Dermis blood vessel endothelial cell (primary cell): ENCODE data around the gene PRRX2. TPM values are rescaled to one million over a fixed set of nuclear protein-coding genes. Genes with fewer than 3 reads are reported as not detected.
"Not testable (repeated sequence)": the region's sequence is repeated elsewhere in the genome, so short reads cannot be mapped to it uniquely, and the experiment has no call there.

Experiments used
- DNase-seq: peaks from one replicate; pipeline ENCODE4 v3.0.0; 2010
- total RNA-seq: library from RNA; depleted of rRNA; stranded (reverse); fragments of >200 nt; gene quantifications from 2 replicates; pipeline ENCODE4 v1.2.3, GENCODE V29; 2014

Gene PRRX2
- total RNA-seq, 1 donor from 2014 or later: 1.2 TPM

DNA sequence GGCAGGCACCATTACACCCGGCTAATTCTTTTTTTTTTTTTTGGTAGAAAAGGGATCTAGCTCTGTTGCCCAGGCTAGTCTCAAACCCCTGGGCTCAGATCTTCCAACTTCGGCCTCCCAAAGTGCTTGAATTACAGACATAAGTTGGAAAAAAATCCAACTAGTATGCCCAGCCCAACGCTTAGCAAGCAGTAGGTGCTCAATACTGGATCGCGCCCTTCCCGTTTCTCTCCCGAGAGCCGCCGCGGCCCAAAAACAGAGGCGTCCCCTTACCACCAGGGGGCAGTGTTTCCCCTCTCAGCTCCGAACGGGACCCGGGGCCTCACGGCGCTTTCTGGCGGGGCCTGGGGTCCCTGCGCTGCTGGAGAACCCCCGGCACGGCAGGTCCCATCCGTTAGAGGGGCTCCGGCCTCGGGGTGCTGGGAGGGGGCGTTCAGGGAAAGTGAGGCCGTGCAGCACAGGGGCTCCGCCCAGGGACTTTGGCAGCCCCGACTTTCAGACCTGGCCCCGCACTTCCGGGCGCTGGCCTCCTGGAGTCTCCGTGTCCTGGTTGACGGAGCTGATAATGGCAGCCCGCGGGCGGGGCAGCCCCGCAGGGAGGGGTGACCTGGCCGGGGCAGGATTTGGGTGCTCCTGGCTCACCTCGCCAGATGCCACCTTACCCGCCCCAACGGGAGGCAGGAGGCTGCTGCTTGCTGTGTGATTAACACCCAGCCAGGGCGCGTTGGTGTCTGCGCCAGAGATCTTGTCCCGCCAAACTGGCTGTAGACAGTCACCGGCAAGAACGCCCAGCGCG, 72.2 kb downstream of the PRRX2 start:
- peak; percentile 76 for DNase-seq

DNA sequence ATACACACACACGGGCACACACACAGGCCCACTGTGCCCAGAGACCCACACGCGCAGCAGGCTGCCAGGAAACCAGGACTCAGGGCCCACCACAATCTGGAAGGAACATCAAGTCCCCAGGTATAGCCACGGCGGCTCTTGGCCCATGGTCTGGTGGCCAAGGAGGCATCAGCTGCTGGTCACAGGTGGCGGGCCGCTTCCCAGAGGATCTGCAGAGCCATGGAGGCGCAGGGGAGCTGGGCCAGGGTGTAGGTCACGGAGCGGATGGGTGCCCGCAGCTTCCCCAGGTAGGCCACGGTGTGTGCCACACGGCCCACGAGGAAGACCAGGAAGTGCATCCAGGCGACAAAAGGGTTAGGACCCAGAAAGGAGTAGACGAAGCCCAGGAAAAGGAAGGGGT, 74.0 kb downstream of the PRRX2 start:
- no peak for DNase-seq

DNA sequence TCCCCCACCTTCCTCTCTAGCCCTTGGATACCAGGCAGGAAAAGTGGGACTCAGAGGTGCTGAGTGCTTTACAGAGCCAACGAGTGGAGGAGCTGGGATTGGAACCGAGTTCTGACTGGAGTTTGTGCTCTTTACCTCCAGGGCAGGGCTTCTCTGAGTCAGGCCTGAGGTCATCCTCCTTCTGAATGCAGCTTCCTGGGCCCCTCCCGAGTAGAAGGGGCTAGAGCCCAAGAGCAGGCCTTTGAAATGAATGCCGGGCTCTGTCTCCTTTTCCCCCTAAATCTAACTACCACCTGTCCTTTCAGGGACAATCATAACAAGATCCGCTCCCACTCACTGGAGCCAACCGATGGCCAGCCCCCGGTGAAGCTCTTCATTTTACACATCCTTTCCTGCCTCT, 74.7 kb downstream of the PRRX2 start:
- no peak for DNase-seq

DNA sequence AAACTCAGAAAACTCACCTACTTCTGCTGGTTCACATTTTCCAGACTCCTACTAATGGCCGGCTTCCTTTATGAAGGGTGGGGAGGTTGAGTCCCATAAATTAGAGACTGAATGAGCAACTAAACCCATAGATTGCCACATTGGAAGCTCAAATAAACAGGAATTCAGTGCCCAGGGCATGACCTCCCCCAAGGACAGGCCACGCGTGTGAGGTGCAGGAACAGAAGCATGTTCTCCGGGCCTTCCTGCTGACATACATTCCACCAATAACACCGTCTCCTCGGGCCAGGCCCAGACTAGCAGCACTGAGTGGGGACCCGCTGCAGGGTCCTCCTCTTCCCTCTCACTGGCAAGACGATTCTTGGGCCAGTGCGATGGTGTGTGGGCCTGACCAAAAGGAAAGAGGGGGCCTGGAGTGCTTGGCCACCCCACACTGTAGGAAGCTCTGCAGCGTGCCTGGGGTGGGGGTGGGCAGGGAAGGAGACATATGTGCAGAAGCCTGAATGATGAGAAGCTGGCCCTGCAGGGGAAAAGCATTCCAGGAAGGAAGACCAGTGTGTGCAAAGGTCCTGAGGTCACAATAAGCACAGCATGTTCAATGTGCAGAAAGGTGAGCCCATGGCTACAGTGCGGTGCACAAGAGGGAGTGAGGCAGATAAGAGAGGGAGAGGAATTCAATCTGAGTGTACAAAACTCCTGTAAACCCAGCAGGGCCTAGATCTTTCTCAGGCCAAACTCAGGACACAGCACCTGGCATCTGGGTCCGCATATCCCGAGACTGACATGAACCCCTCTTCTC, 75.4 kb downstream of the PRRX2 start:
- DNase-seq: no peak

DNA sequence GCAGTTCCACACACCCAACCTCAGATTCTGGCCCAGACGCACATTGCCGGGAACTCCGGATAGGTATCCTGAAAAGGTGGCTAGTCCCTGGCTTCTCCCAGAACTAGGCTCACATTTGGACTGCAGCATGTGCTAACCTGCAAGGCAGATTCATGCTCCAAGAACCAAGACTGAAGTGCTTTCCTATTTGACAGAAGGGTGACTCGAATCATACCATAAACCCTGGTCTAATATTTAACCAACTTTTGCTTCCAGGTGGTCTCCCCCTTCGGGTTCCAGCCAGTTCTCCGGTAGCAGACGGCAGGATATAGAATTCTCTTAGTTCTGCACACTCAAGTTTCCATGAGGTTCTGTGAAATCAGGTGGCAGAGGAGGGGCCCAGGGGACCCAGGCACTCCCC, 79.8 kb downstream of the PRRX2 start:
- no peak for DNase-seq

DNA sequence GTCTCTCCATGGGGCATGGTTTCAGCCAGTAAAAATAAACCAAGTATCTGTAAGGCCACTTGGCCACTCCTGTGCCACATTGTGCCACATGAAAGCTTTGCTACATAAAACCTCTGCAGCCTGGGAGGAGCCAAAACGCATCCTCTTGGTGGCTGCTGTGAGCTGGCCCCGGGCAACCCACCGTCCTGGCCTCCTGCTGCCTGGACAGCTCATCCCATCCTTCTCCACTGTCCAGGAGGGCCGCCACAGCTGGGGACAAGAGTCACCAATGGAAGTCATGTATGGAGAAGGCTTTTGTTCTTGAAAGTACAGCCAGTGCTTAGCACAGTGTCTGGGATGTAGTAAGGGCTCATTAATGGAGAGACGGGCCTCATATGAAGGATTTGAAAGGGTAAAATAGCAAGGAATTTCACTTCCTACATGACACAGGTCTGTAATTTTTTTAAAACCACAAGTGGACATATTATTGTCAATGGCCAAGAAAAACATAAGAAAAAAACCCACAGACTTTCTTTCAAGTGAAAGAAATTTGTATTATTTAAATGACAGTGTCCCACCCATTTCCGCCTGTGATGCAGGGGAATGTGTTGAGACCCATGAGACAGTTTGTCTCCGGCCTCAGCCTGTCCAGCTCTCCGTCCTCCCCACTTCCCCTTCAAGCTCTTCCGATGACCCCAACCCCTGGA, 80.8 kb downstream of the PRRX2 start:
- no peak for DNase-seq

DNA sequence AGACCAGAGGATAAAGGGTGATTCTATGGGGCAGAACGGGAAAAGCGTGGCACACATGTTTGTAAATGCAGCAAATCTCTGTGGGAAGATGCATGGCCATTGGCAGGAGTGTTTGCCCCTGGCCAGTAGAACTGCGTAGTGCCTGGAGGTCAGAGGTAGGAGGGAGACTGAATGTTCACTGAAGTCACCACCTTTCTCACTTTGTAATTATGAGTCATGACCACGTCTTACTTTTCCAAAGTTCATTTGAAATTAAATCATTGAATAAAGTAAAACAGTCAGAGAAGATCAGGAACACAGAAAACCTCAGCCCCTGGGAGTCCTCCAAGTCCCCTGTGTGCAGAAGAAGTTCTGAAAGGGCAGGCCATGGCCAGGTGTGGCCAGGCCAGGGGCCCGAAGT, 82.8 kb downstream of the PRRX2 start:
- DNase-seq: no peak

DNA sequence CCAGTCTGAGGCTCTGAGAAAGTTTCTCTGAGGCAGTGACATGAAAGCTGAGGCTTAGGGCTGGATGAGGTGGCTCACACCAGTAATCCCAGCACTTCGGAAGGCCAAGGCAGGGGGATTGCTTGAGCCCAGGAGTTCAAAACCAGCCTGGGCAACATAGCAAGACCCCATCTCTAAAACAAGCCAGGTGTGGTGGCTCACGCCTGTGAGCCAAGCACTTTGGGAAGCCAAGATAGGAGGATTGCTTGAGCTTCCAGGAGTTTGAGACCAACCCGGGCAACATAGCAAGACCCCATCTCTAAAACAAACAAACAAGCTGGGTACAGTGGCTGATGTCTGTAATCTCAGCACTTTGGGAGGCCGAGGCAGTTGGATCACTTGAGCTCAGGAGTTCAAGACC, 83.6 kb downstream of the PRRX2 start:
- DNase-seq: not testable (repeated sequence)

DNA sequence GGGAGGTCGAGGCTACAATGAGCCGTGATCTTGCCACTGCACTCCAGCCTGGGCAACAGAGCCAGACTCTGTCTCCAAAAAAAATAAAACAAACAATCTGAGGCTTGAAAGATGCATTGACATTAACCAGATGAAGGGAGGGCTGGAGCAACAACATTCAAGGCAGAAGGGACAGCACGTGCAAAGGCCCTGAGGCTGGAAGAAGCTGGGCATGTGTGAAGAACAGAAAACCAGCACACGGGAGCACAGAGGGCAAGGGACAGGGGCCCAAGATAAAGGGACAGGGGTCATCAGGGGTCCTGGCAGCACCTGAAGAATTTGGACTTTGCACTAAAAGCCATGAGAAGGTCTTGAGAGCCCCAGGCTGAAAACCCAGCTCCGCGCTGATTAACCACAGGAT, 84.1 kb downstream of the PRRX2 start:
- no peak for DNase-seq

DNA sequence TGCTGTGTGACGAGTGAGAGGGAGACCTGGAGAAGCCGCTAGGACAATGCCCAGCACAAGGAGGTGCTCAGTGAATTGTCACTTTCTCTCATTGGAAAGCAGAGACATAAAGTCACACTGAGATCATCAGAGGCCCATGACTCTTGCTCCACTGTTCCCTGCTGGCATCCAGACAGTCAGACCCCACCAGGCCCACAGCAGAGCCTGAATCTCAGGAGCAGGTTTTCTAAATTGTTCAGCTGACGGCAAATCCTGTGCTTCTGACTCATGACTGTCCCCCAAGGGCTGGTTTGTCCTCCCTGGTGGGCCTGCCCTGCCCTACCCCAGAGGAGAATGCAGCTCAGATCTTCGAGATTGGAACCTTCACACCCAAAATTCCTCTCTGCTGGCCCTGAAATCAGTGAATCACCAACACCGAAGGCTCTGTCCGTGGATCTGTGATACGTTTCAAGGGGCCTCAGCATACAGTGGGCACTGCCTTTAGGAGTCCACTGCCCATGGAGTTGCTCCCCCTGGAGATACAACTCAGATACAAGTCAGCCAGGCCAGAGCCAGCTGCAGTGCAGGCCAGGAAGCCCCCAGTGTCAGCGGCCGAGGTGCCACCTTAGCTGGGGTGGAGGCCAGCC, 84.7 kb downstream of the PRRX2 start:
- no peak for DNase-seq

DNA sequence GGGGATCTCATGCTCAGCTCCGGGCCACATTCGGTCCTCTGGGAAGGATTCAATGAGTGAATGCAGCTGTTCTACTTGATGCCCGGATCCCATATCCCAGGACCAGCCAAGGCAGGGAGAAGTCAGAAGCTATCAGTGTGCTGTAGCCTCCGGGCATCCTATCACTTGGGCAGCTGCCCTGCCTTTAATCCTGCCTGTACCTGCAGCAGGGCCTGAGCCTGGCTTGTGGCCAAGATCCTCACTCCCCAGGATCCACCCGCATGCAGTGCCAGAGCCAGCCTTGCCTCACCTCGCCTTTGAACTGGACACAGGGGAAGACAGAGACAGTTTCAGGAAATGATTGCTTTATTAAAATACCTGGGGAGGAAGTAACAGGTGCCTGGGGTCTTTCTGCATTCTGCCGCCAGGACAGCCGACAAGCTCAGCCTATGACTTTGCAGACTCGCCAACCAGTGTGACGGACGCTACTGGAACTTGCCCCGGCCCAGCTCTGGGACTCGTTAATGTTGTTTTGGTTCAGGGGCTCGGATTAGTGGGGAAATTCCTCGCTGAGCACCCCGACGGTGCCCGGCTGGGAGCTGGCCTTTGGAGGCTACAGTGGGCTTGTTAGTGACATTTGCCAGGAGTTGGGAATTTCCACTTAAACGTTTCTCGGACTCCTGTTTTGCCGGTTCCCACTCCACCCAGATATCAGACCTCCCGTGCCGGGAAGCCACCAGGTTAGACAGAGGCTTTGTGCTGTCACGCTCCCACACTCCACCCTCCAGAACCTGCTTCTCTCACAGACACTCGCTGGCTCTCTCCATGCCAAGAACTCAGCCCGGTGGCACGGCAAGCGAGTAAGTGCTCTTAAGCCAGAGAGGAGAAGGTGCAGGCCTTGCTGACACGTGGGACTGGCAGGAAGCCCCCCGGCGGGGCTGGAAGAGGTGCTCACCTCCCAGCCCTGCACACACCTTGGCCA, 86.7 kb downstream of the PRRX2 start:
- DNase-seq: no peak

DNA sequence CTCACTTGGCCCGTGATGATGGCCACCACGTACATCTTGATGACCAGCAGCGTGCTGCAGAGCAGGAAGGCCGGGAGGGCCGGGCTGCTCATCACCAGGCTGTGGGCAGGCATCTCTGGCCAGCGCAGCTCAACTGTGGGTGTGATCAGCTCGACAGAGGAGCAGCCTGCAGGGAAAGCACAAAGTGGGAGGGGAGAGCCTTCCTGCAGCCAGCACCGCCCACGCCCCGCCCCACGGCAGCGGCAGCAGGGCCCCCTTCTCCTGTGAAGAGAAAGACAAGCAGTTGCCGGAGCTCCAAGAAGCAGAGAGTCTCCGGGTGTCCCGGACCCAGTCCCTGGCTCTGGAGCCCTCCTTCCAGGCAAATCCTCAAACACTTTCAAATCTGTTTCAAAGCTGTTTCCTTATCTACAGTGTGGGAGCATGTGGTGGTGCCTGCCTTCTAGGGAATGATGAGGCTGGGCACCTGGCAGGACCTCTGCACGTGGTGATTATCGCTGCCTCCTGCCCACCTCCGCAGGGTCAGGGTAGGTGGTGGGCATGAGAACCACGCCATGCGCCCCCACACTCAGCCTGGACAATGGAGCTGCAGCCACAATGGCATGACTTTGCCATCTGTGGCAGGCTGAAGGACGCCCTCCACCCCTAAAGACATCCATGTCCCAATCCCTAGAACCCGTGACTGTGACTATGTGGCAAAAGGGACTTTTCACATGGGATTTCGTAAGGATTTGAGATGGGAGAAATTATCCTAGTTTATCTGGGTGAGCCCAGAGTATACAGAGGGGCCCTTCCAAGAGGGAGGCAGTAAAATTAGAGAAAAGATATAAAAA, 87.7 kb downstream of the PRRX2 start, which contains the start of gene PTGES:
TSS of gene PTGES (minus strand) at position 143 of the 830 bp plus-strand sequence. CDS start at position 113, 30 bp downstream.
- peak; percentile 56 for DNase-seq

DNA sequence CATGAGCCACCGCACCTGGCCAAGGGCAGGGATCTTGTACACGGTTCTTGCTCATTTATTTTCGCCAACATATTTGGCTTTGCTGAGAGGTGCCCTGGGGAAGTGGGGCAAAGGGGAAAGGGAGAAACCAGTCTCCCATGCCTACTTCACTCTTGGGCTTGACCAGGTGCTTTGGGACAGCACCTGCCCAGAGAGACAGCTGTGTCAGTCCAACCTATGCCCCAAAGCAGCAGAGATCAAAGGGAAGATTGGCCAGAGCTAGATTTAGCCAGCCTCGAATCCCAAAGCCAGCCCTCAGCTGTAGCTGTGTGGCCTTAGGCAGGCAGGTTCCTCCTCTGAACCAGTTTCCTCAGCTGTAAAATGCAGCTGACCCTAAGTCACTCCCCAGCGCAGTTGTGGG, 89.7 kb downstream of the PRRX2 start:
- no peak for DNase-seq

DNA sequence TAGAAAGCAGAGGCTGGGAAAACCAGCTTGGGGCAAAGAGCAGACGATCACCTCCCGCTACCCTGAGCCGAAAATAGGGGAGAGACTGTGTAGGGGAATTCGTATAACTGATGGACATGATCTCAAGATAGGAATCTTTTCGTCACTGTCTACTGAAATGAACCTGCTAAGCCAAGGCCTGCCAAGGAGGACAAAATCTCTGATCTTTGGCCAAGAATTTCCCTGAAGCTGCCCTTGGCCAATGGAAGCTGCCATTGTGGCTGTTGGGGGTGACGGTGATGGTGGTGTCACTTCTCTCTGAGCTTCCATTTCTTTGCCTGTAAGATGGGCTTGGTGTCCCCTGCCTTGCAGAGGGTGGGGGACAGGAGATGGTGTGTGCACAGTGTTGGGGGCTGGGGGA, 90.7 kb downstream of the PRRX2 start:
- DNase-seq: no peak

DNA sequence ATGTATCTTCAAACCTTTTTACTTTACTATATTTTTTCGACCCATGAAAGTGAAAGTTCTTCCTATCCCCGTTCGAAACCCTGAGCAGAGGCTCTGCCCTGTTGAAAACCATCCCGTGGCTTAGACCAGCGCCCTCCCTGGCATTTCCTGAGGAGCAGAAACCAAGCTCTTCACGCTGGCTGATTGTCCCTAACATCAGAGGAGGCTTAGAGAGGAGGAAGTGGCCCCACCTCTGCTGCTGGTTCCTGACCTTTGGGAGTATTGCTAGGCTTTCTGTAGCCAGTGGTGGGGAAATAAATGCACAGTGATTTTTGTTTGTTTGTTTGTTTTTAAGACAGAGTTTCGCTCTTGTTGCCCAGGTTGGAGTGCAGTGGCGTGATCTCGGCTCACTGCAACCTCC, 91.6 kb downstream of the PRRX2 start:
- peak; percentile 19 for DNase-seq

DNA sequence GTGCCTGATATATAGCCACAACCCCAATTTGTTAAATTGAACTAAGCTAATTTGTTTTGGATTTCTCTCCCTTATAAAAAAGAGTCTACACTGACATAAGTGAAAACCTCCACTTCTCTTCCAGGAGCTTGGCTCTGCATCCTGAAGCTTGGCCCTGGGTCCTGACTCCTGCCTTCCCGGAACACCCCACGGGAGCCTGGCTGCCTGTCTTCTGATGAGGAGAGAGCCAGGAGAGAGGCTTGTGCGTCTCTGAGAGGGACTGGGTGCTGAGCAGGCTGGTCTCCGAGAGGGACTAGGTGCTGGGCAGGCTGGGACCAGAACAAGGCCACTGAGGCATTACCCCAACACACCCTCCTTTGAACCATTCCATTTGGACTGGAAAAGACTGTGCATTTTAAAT, 93.9 kb downstream of the PRRX2 start:
- no peak for DNase-seq

DNA sequence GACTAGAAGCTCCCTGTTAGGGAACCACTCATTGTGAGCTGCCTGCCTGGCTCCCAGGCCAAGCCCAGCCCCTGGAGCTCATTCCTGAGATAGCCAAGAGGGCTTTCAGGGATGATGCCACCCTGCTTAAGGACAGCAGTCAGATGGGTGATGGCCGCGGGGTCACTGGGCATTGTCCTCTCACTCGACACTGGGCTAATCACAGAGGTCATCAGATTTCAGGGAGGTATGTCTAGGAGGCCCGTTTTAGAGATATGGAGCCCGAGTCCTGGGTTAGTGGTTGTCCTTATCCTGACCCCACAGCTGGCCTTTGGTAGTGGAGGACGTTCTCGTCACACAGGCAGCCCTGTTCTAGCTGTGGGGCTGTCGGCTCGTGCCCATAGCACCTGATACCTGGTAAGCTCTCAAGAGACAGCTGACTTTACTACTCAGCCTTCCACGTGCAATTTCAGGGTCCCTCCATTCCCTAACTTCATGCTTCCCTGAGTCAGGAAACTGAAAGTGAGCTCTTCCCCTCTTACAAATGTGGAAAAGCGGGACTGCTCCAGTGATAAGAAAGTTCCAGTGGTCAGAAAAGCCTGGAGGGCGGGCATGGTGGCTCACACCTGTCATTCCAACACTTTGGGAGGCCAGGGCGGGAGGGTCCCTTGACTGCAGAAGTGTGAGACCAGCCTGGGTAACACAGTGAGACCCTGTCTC, 94.5 kb downstream of the PRRX2 start:
- DNase-seq: no peak

DNA sequence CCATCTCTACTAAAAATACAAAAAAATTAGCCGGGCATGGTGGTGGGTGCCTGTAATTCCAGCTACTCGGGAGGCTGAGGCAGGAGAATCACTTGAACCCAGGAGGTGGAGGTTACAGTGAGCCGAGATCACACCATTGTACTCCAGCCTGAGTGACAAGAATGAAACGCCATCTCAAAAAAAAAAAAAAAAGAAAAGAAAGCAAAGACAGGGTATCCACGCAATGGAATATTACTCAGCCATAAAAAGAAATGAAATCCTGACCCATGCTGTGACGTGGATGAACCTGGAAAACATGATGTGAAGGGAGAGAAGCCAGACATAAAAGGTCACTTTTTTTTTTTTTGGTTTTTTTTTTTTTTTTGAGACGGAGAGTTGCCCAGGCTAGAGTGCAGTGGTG, 95.3 kb downstream of the PRRX2 start:
- DNase-seq: not testable (repeated sequence)

DNA sequence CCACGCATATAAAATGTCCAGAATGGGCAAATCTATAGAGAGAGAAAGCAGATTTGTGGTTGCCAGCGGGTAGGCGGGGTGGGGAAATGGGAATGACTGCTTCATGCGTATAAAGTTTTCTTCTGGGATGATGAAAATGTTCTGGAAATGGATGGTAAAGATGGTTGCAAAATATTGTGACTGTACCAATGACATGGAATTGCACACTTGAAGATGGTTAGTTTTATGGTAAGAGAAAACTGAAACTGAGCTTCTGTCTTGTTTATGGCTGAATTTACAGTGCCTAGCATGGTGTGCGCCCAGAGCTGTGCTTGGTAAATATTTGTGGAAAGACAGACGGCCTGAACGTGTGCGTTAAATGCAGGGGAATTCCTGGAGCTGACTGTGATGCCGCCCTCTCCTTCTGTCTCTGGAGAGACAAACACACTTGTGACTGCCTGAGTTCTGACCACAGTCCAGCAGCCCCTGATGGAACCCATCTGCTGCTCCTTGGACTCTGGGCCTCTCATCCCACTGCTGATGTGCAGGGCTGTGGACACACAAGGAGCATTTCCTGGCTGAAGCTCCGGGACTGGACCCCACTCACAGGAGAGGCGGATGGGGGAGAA, 96.0 kb downstream of the PRRX2 start:
- no peak for DNase-seq

DNA sequence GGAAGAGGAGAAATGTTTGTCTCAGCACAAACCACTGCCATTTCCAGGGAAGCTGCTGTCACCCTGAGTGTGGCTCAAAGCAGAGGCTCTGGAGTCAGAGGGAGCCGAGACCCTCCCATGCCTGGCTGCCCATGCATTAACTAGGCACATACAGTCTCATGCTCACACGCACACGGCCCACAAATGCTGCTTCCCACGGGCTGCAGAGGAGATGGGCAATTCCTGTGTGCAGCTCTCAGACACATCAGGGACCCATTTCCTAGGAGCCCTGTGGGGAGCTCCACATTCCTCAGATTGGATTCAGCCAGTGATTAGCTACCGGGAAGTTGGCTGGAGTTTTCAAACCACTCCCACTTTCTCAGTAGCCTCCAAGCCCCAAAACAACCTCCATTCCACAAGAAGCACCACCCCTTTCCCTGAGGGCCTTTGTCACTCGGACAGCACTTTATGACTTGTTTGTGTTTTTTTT, 96.5 kb downstream of the PRRX2 start:
- DNase-seq: no peak
